Muscle of leg (tissue), 11 donors: ENCODE measurements around the gene PON2. TPM values are rescaled to one million over a fixed set of nuclear protein-coding genes. Genes with fewer than 3 reads are reported as not detected.
A peak's percentile ranks its signal among the peaks of the same experiment; 100 is the strongest.

Experiments
- DNase-seq: peaks from one replicate; pipeline ENCODE4 v3.0.0; 2013
- H3K27ac ChIP-seq: one replicate; pipeline ENCODE4 v1.5.1; 2013; ENCODE audit warnings: mild to moderate bottlenecking, low read length, control low read depth
- H3K27me3 ChIP-seq: one replicate; pipeline ENCODE4 v1.6.1; 2013; ENCODE audit warnings: low read length; ENCODE audit not compliant: control insufficient read depth, insufficient read depth
- H3K36me3 ChIP-seq: one replicate; pipeline ENCODE4 v1.6.1; 2013; ENCODE audit warnings: low read length; ENCODE audit not compliant: control insufficient read depth, insufficient read depth
- H3K4me1 ChIP-seq: one replicate; pipeline ENCODE4 v1.6.1; 2013; ENCODE audit warnings: low read length; ENCODE audit not compliant: control insufficient read depth, insufficient read depth
- H3K4me3 ChIP-seq: one replicate; pipeline ENCODE4 v1.5.1; 2013; ENCODE audit warnings: low read length, control low read depth
- H3K9me3 ChIP-seq: replicated peaks from 2 replicates; pipeline ENCODE4 v1.6.1; 2013; ENCODE audit warnings: low read depth, low read length; ENCODE audit not compliant: control insufficient read depth
- WGBS: methylation state at CpG from one replicate; pipeline ENCODE4 v1.1.5; 2013; ENCODE audit warnings: missing lambda C conversion rate; ENCODE audit not compliant: insufficient coverage; 5-methylcytosine and 5-hydroxymethylcytosine counted together
- polyA plus RNA-seq, 8 donors: library from polyadenylated mRNA; unstranded; fragments of 120-200 nt; gene quantifications; one replicate each; pipeline versions ENCODE4 v1.2.1 to v1.2.3, GENCODE V29; 2013; ENCODE audit warnings: inconsistent platforms in 1 of 8, low replicate concordance in 1 of 8; ENCODE audit not compliant: insufficient read length in 8 of 8, insufficient read depth in 1 of 8
- total RNA-seq: library from RNA; stranded (reverse); fragments of 120-200 nt; gene quantifications from one replicate; pipeline ENCODE4 v1.2.4, GENCODE V29; 2013

Gene PON2
- total and polyA plus RNA-seq, 9 donors = 66.7 to 153 (median 81.6) TPM

DNA sequence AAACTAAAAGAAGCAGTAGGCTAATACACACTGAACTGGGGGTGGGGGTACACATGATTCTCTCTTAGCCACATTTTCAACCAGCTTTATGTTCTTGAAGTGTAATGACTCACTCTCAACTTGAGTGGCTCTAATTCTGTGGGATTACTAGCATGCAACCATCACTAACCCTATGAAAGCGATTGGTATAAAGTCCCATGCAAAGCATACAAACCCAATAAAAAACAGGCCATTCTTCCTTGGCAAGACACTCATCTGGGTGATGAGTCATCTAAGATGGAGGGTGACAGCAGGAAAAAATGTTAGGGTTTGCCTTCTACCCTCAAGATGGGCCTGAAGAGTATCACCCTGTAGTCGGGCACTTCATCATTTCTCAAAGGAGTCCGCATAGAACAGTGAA is 23.8 kb downstream of the PON2 start:
- peaks cover 28% of the 10 kb centered on the region for H3K36me3 ChIP-seq
- no peaks in the 10 kb centered on the region for H3K27me3 ChIP-seq
- H3K9me3 ChIP-seq = no peaks in the 10 kb centered on the region
- WGBS = no CpG with 5 or more reads among the region's 3 CpGs
- no peaks in the 10 kb centered on the region for H3K4me1 ChIP-seq
- no peak overlapping the region for H3K27ac ChIP-seq
- H3K4me3 ChIP-seq = no peak overlapping the region
- DNase-seq = no peak

- no peak overlapping the region for H3K27ac ChIP-seq
- WGBS = 55% methylated on average over 2 of the region's 2 CpGs
- H3K4me1 ChIP-seq = no peaks in the 10 kb centered on the region
- no peaks in the 10 kb centered on the region for H3K9me3 ChIP-seq
- H3K27me3 ChIP-seq = no peaks in the 10 kb centered on the region
- peaks cover 32% of the 10 kb centered on the region for H3K36me3 ChIP-seq
- H3K4me3 ChIP-seq = no peak overlapping the region
- DNase-seq = no peak
These were observed 27.1 kb downstream of the PON2 start for GRCh38 chr7:95407751-95408150.

DNA sequence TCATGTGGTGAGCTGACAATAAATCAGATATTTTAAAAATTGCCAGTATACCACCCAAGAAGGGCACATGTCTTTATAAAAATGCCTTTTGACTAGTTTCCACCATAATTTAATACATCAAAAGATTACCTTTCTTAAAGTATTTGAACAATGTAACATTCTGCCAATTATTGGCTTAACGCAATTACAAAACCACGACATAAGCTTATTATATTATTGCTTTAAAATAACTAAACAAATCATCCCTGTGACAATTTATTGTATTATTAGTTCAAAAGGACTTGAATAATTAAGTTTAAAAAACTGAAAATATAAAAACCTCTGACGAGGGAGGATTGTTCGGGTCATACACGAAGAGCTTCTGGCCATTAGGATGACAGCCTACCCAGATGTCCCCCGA is 29.0 kb downstream of the PON2 start:
- no peak for DNase-seq
- H3K27ac ChIP-seq = no peak overlapping the region
- H3K4me1 ChIP-seq = no peaks in the 10 kb centered on the region
- WGBS = no CpG with 5 or more reads among the region's 6 CpGs
- H3K4me3 ChIP-seq = no peak overlapping the region
- H3K36me3 ChIP-seq = peaks cover 20% of the 10 kb centered on the region
- no peaks in the 10 kb centered on the region for H3K27me3 ChIP-seq
- H3K9me3 ChIP-seq = no peaks in the 10 kb centered on the region

DNA sequence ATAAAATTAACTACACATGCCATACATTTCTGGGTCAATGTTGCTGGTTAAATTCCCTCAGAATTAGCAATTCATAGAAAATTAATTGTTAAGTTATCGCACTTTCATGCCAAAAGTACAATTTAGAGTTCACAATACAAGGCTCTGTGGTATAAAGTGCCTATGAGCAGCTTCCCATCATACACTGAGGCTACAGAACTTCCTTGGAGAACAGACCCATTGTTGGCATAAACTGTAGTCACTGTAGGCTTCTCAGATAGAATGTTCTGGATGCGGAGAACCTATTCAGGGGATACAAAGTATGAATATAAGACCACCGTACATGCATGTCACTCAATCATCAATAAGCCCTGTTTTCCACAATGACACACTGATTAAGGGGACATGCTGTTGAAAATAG is 29.6 kb downstream of the PON2 start:
- Histone ChIP-seq H3K4me3 (no peak overlapping the region), H3K36me3 (peaks cover 20% of the 10 kb centered on the region), H3K9me3 (no peaks in the 10 kb centered on the region), H3K4me1 (no peaks in the 10 kb centered on the region), H3K27ac (no peak overlapping the region), H3K27me3 (no peaks in the 10 kb centered on the region)
- no CpG with 5 or more reads among the region's 3 CpGs for WGBS
- no peak for DNase-seq

- H3K4me3 ChIP-seq = no peak overlapping the region
- no peaks in the 10 kb centered on the region for H3K9me3 ChIP-seq
- peak overlapping the region; percentile 22 for H3K27ac ChIP-seq
- no peaks in the 10 kb centered on the region for H3K27me3 ChIP-seq
- DNase-seq = peak; percentile 60
- H3K4me1 ChIP-seq = no peaks in the 10 kb centered on the region
- H3K36me3 ChIP-seq = peaks cover 20% of the 10 kb centered on the region
- WGBS = 26% methylated on average over 4 of the region's 4 CpGs
These were observed 30.4 kb downstream of the PON2 start for GRCh38 chr7:95404316-95404865.

GRCh38 chr7:95398155-95398940 is 36.5 kb downstream of the PON2 start:
- no CpG with 5 or more reads among the region's 4 CpGs for WGBS
- no peak overlapping the region for H3K4me3 ChIP-seq

GRCh38 chr7:95397381-95397780 is 37.4 kb downstream of the PON2 start:
- Histone ChIP-seq H3K4me1 (no peaks in the 10 kb centered on the region), H3K36me3 (no peaks in the 10 kb centered on the region), H3K27me3 (peaks cover 9% of the 10 kb centered on the region), H3K4me3 (no peak overlapping the region), H3K27ac (no peak overlapping the region), H3K9me3 (peaks cover 2% of the 10 kb centered on the region)
- WGBS = 88% methylated on average over 2 of the region's 3 CpGs
- no peak for DNase-seq

More at GRCh38 chr7:95398155-95398940, 36.5 kb downstream of the PON2 start:
- H3K9me3 ChIP-seq = peaks cover 2% of the 10 kb centered on the region
- no peaks in the 10 kb centered on the region for H3K4me1 ChIP-seq
- H3K27ac ChIP-seq = no peak overlapping the region
- peaks cover 3% of the 10 kb centered on the region for H3K36me3 ChIP-seq
- DNase-seq = no peak
- H3K27me3 ChIP-seq = peaks cover 9% of the 10 kb centered on the region

DNA sequence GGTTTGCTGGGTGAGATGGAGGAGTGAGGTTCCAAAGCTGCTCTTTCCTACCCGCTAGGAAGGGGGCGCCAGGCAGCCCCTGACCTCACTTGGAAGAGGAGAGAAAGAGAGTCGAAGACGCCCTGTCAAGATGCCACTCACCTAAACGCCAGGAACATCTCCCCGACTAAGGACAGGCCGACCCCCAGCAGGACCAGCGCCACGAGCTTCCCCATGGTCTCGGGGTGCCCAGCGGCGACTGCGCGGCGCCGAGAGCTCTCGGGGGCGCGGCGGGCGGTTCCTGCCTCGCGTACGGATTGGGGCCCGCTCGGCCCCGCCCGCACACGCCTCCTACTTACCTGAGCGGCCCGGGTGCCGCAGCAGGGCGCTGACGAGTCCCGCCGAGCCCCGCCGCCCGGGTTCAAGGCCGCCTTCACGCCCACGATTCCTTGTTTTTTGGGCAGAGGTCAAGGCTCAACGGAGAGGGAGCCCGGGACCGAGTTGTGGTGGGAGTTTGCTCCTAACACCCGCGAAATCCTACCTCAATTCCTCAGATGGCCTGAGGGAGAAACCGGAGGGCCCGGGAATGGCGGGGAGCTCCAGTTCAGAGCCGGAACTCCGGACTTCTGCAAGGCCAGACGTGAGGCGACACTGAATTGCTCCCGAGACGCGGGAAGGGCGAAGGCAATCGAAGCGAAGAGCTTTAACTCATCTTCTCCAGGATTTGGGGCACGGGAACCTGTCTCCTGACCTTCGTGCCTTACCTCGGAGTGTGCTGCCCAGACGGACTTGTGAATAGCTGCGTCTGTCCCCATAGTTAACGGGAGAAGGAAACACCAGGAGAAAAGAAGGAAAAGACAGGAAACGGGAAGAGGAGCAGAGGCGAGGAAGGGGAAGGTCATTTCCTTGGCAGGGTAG is 38.4 kb downstream of the PON2 start, which contains the start of gene PON3:
PON3 (minus strand) TSS at position 240 of the 897 bp plus-strand sequence; CDS start at position 215, 25 bp downstream.
- Histone ChIP-seq H3K27me3 (peaks cover 9% of the 10 kb centered on the region), H3K9me3 (peaks cover 2% of the 10 kb centered on the region), H3K27ac (no peak within 1 kb of the TSS), H3K4me3 (peak within 1 kb of the TSS; percentile 49), H3K4me1 (no peaks in the 10 kb centered on the region), H3K36me3 (no peaks in the 10 kb centered on the region)
- 11% methylated on average over 49 of the region's 68 CpGs for WGBS
- DNase-seq = peak; percentile 38

GRCh38 chr7:95395755-95396135 is 39.1 kb downstream of the PON2 start:
- 66% methylated on average over 4 of the region's 11 CpGs for WGBS
- Histone ChIP-seq H3K27ac (no peak overlapping the region), H3K4me3 (peak overlapping the region; percentile 49), H3K4me1 (no peaks in the 10 kb centered on the region), H3K27me3 (peaks cover 9% of the 10 kb centered on the region), H3K9me3 (peaks cover 2% of the 10 kb centered on the region), H3K36me3 (no peaks in the 10 kb centered on the region)
- DNase-seq = no peak

- Histone ChIP-seq H3K4me1 (no peaks in the 10 kb centered on the region), H3K36me3 (peaks cover 2% of the 10 kb centered on the region), H3K9me3 (peaks cover 2% of the 10 kb centered on the region), H3K27me3 (peaks cover 9% of the 10 kb centered on the region), H3K4me3 (no peak overlapping the region), H3K27ac (no peak overlapping the region)
- no peak for DNase-seq
- WGBS = no CpG with 5 or more reads among the region's 3 CpGs
These were observed 40.5 kb downstream of the PON2 start for GRCh38 chr7:95394370-95394769.
